Tibial nerve (tissue), 4 donors: ENCODE measurements around the gene SELENOS. TPM values are rescaled to one million over a fixed set of nuclear protein-coding genes. Genes with fewer than 3 reads are reported as not detected.

Experiments
- DNase-seq, 2 donors: peaks; one replicate each; pipeline ENCODE4 v3.0.0-alpha.2; 2019; ENCODE audit warnings: low spot score in 2 of 2
- H3K27ac ChIP-seq, 4 donors: fragments of 200-600 bp; sonication (generic) in 3 of 4; one replicate each; pipeline ENCODE4 v1.5.1; 2017 to 2019; ENCODE audit warnings: mild to moderate bottlenecking in 1 of 4
- H3K27me3 ChIP-seq, 2 donors: fragments of 200-600 bp; sonication (generic) in 1 of 2; one replicate each; pipeline versions ENCODE4 v1.5.1 to v1.6.0; 2017 to 2019
- H3K36me3 ChIP-seq, 3 donors: fragments of 200-600 bp; sonication (generic); one replicate each; pipeline ENCODE4 v1.5.1; 2018 to 2019
- H3K4me1 ChIP-seq, 4 donors: fragments of 200-600 bp; sonication (generic) in 3 of 4; one replicate each; pipeline ENCODE4 v1.5.1; 2017 to 2019
- H3K4me3 ChIP-seq, 4 donors: fragments of 200-600 bp; sonication (generic) in 3 of 4; one replicate each; pipeline ENCODE4 v1.5.1; 2017 to 2019; ENCODE audit warnings: mild to moderate bottlenecking in 1 of 4, moderate library complexity in 1 of 4
- H3K9me3 ChIP-seq, 4 donors: fragments of 200-600 bp; sonication (generic) in 3 of 4; one replicate each; pipeline ENCODE4 v1.5.1; 2017 to 2019
- EP300 ChIP-seq, 2 donors: sonication (generic); formaldehyde crosslinking; IDR thresholded peaks; one replicate each; pipeline ENCODE4 v1.6.1; 2017; ENCODE audit warnings: antibody characterized with exemption in 2 of 2, mild to moderate bottlenecking in 1 of 2
- POLR2A ChIP-seq, 2 donors: fragments of 450-650 bp; IDR thresholded peaks; one replicate each; pipeline ENCODE4 v1.6.1; 2017; ENCODE audit warnings: antibody characterized with exemption in 2 of 2, mild to moderate bottlenecking in 2 of 2, moderate library complexity in 2 of 2
- WGBS, 2 donors: methylation state at CpG; one replicate each; pipeline ENCODE4 v1.1.5; 2018; 5-methylcytosine and 5-hydroxymethylcytosine counted together
- total RNA-seq, 4 donors: library from RNA; depleted of rRNA; stranded (reverse); fragments of >200 nt; gene quantifications; one replicate each; pipeline ENCODE4 v1.1.0, GENCODE V29; 2016
- TF ChIP-seq, protein P1 (sequence below), 5 experiments: fragments of 200-600 bp in 3 of 5; fragments of 450-650 bp in 2 of 5; sonication (generic) in 3 of 5; IDR thresholded peaks; one replicate each; pipeline ENCODE4 v1.5.1; 2016 to 2019; ENCODE audit warnings: antibody characterized with exemption in 5 of 5, mild to moderate bottlenecking in 3 of 5, moderate library complexity in 2 of 5

The SELENOS gene
- total RNA-seq, 4 donors from 2014 or later: 64.8 to 104 (median 88.0) TPM

DNA sequence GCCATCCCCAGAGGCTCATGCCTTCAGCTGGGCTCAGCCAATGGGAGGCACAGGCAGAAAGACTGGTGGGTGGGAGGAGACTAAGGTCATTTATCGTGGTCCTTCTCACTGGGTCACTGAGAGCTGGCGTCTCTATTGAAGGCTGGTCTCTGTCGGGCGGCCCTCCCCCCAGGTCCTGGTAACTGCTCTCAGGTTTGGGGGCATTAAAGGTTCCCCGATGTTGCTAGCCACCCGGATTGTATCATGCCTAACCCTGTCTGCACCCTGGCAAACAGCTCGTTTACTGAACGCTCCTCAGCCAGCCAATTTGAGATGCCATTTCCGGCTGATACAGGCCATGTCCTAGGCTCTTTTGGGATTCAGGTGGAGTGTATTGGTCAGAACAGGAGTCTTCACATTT is 10.5 kb downstream of the SELENOS start:
- no peak for DNase-seq
- peaks cover 0 to 31% (median 7%) of the 10 kb centered on the region in 3 donors for H3K36me3 ChIP-seq
- 50 to 60% methylated on average over 9 of the region's 9 CpGs for WGBS, 2 donors
- no peaks in the 10 kb centered on the region for H3K9me3 ChIP-seq
- H3K27ac ChIP-seq: peak overlapping the region; percentile 37 to 86 (median 67)
- TF ChIP-seq POLR2A (IDR thresholded peaks at IDR 0.05) (no peak), EP300 (IDR thresholded peaks at IDR 0.05) (no peak)
- TF ChIP-seq, protein P1, sequence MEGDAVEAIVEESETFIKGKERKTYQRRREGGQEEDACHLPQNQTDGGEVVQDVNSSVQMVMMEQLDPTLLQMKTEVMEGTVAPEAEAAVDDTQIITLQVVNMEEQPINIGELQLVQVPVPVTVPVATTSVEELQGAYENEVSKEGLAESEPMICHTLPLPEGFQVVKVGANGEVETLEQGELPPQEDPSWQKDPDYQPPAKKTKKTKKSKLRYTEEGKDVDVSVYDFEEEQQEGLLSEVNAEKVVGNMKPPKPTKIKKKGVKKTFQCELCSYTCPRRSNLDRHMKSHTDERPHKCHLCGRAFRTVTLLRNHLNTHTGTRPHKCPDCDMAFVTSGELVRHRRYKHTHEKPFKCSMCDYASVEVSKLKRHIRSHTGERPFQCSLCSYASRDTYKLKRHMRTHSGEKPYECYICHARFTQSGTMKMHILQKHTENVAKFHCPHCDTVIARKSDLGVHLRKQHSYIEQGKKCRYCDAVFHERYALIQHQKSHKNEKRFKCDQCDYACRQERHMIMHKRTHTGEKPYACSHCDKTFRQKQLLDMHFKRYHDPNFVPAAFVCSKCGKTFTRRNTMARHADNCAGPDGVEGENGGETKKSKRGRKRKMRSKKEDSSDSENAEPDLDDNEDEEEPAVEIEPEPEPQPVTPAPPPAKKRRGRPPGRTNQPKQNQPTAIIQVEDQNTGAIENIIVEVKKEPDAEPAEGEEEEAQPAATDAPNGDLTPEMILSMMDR (IDR thresholded peaks at IDR 0.05): no peak
- no peaks in the 10 kb centered on the region for H3K27me3 ChIP-seq
- peaks cover 0 to 28% (median 6%) of the 10 kb centered on the region in 4 donors for H3K4me1 ChIP-seq
- H3K4me3 ChIP-seq: no peak overlapping the region

DNA sequence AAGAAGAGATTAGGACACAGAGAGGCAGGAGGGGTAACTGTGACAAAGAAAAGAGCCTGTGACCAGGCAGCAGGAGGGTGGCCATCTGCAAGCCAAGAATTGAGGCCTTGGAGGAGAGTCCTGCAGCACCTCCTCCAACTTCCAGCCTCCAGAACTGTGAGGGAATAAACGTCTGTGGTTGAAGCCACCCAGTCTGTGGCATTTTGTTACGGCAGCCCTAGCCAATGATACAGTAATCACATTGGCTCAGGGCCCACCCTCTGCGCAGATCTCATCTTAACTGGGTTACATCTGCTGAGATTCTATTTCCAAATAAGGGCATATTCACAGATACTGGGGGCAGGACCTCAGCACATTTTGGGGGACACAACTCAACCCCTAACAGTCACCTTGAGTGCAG is 11.3 kb downstream of the SELENOS start:
- Histone ChIP-seq H3K4me3 (no peak overlapping the region), H3K36me3 (peaks cover 0 to 23% (median 0%) of the 10 kb centered on the region in 3 donors), H3K27ac (peak overlapping the region in 3 of 4 donors; percentile 37 to 86 (median 80)), H3K4me1 (peaks cover 0 to 28% (median 6%) of the 10 kb centered on the region in 4 donors), H3K9me3 (no peaks in the 10 kb centered on the region), H3K27me3 (no peaks in the 10 kb centered on the region)
- no peak for TF ChIP-seq POLR2A (IDR thresholded peaks at IDR 0.05)
- TF ChIP-seq, protein P1 (IDR thresholded peaks at IDR 0.05): no peak
- TF ChIP-seq EP300 (IDR thresholded peaks at IDR 0.05): no peak
- WGBS, 2 donors: 46 to 58% methylated on average over 3 of the region's 3 CpGs
- no peak for DNase-seq

DNA sequence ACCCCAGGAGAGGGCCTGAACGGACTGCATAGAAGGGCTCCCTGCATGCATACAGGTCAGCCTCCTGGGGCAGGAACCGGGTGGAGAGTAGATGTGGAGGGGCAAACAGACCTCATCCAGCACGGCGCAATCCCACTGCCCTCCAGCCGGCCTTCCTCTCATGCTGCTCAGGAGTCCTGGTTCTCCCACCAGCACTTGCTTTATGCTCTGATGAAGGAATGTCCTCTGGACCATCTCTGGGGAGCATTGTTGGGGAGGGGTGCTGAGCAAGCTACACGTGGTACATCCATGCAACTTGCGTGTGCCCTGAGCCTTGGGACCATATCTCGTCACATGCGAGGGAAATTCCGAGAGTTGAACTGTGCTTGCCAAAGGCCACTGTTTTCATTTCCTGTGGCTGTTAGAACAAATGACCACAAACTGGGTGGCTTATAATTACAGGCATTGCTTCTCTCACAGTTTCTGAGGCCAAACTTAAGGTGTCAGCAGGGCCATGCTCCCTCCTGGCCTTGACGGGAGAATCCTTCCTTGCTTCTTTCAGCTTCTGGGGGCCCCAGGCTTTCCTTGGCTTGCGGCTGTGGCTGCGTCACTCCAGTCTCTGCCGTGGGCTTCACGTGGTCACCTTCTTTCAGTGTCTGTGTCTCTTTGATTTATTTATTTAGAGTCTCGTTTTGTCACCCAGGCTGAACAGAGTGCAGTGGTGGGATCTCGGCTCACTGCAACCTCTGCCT is 12.2 kb downstream of the SELENOS start:
- TF ChIP-seq POLR2A (IDR thresholded peaks at IDR 0.05): no peak
- peak in 1 of 2 donors; percentile 57 for TF ChIP-seq EP300 (IDR thresholded peaks at IDR 0.05)
- TF ChIP-seq, protein P1 (IDR thresholded peaks at IDR 0.05): no peak
- no peaks in the 10 kb centered on the region for H3K27me3 ChIP-seq
- peak in 1 of 2 donors; percentile 50 for DNase-seq
- 71 to 72% methylated on average over 17 of the region's 17 CpGs for WGBS, 2 donors
- peaks cover 0 to 28% (median 6%) of the 10 kb centered on the region in 4 donors for H3K4me1 ChIP-seq
- H3K27ac ChIP-seq: peak overlapping the region in 2 of 4 donors; percentile 80 to 86
- peaks cover 0 to 14% (median 0%) of the 10 kb centered on the region in 3 donors for H3K36me3 ChIP-seq
- H3K4me3 ChIP-seq: no peak overlapping the region
- H3K9me3 ChIP-seq: no peaks in the 10 kb centered on the region

DNA sequence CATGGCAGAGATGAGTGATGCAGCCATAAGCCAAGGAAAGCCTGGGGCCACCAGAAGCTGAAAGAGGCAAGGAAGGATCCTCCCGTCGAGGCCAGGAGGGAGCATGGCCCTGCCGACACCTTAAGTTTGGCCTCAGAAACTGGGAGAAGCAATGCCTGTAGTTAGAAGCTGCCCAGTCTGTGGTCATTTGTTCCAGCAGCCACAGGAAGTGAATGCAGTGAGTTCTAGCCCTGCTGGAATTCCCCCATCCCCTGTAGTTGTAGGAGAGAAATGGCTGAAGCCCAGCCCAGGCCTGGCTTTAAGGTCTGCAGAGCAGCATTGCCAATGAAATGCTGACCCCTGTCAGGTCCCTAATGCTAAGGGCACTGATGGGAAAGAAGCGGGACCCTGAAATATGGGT is 13.3 kb downstream of the SELENOS start:
- Histone ChIP-seq H3K27ac (no peak overlapping the region), H3K9me3 (no peaks in the 10 kb centered on the region), H3K36me3 (peaks cover 0 to 3% (median 0%) of the 10 kb centered on the region in 3 donors), H3K4me3 (no peak overlapping the region), H3K4me1 (peaks cover 0 to 28% (median 6%) of the 10 kb centered on the region in 4 donors), H3K27me3 (no peaks in the 10 kb centered on the region)
- 88 to 93% methylated on average over 4 of the region's 4 CpGs for WGBS, 2 donors
- DNase-seq: no peak
- TF ChIP-seq, protein P1 (IDR thresholded peaks at IDR 0.05): no peak
- TF ChIP-seq EP300 (IDR thresholded peaks at IDR 0.05) (no peak), POLR2A (IDR thresholded peaks at IDR 0.05) (no peak)

DNA sequence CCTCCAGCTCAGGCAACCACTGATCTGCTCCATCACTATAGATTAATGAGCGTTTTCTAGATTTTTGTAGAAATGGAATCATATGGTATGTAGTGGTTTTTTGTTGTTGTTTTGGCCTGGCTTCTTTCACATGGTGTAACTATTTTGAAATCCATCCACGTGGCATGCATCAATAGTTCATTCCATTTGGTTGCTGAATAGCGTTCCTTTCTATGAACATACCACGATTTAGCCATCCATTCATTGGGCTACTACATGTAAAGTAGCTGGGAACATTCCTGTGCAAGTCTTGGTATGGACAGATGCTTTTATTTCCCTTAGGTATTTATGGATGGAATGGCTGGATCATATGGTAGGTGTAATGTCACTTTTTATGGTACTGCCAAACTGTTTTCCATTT is 14.7 kb downstream of the SELENOS start:
- no peaks in the 10 kb centered on the region for H3K36me3 ChIP-seq
- H3K27me3 ChIP-seq: no peaks in the 10 kb centered on the region
- DNase-seq: no peak
- no peak overlapping the region for H3K4me3 ChIP-seq
- TF ChIP-seq, protein P1 (IDR thresholded peaks at IDR 0.05): no peak
- TF ChIP-seq POLR2A (IDR thresholded peaks at IDR 0.05): no peak
- H3K27ac ChIP-seq: no peak overlapping the region
- WGBS, 2 donors: 78 to 88% methylated on average over 4 of the region's 4 CpGs
- peaks cover 0 to 21% (median 4%) of the 10 kb centered on the region in 4 donors for H3K4me1 ChIP-seq
- H3K9me3 ChIP-seq: no peaks in the 10 kb centered on the region
